Stimulated activated naive CD8-positive, alpha-beta T cell treated with anti-CD3 and anti-CD28 coated beads, Interleukin-15, Interleukin-2, amounts not matched to agents 100 ng/mL and 50 ng/mL, for 24 hours (primary cell): ENCODE data around the gene FBXW2.

Experiments
- H3K27ac Mint-ChIP-seq: one replicate; pipeline ENCODE4 v1.8.0; 2021; ENCODE audit warnings: mild to moderate bottlenecking, mixed read lengths
- H3K27me3 Mint-ChIP-seq: one replicate; pipeline ENCODE4 v1.8.0; 2021; ENCODE audit warnings: mixed read lengths
- H3K36me3 Mint-ChIP-seq: one replicate; pipeline ENCODE4 v1.8.0; 2021; ENCODE audit warnings: low read depth, mixed read lengths
- H3K4me1 Mint-ChIP-seq: one replicate; pipeline ENCODE4 v1.8.0; 2021; ENCODE audit warnings: low read depth, mixed read lengths
- H3K4me3 Mint-ChIP-seq: one replicate; pipeline ENCODE4 v1.8.0; 2021; ENCODE audit warnings: mild to moderate bottlenecking, mixed read lengths
- H3K9me3 Mint-ChIP-seq: one replicate; pipeline ENCODE4 v1.8.0; 2021; ENCODE audit warnings: mixed read lengths

Gene FBXW2

DNA sequence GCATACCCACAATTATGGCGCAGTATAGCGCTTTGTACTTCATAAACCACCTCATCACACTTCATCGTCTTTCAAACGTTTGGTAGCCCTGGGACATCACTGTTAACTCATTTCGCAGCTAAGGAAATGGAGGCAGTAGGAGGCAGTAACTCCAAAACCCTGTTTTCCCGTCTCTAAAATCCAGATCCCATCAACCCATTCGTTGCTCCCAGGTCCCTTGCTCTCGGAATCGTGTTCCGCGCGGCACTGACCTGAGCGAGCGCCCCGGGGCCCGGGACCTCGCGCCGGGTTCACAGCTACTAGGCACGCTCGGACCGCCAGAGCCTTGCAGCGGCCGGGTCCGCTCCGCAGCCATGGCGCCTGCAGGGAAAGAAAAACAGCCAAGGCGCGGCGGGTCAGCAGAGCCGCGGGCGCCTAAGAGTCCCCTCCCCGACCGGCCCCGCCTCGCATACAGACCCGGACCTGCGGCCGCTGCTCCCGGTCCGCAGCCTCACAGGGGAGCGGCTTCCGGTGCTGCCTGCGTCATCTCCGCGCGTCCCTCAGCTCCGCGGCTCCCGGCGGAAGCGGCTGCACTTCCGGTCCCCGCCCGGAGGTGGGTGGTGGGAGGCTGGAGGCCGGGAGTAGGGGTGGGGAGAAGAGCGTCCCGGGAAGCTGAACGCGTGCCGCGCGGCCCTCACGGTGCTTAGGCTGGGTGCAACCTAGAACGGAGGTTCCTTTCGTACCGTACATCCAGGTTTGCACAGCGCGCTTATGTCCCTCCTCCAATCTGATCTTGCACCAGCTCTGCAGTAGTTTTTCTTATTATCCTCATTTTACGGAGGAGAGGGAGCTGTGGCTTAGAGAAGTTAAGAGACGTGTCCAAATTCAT is at the start of gene FBXW2:
TSS of gene FBXW2 (minus strand) at position 519 of the 868 bp plus-strand sequence. CDS start 5,158 bp downstream, outside the sequence.
- Mint-ChIP-seq H3K27me3 (no peaks in the 10 kb centered on the region), H3K4me1 (peaks cover 53% of the 10 kb centered on the region), H3K9me3 (no peaks in the 10 kb centered on the region), H3K36me3 (peaks cover 41% of the 10 kb centered on the region), H3K27ac (peak within 1 kb of the TSS; percentile 90), H3K4me3 (peak within 1 kb of the TSS; percentile 93)

GRCh38 chr9:120841930-120842684 is 48.9 kb upstream of the FBXW2 start:
- Mint-ChIP-seq H3K4me1 (peaks cover 87% of the 10 kb centered on the region), H3K27ac (peak overlapping the region; percentile 95), H3K36me3 (peaks cover 49% of the 10 kb centered on the region), H3K9me3 (no peaks in the 10 kb centered on the region), H3K4me3 (peak overlapping the region; percentile 97), H3K27me3 (no peaks in the 10 kb centered on the region)

DNA sequence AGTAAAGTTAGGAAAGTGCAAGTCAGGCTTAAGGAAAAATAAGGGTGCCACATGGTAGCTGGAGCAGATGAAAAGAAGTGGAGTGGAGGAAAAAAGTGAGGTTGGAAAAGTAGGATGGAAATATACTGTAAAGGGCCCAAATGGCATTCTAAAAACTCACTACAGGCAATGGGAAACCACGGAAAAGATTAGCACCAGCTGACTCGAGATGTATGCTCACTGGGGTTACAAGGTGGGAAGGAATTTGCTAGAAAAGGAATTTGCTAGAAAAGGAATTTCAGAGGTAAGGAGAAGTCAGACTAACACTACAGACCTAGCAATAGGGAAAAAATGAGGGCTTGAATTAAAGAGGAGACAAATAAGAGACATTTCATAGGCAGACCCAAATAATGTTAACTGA is 45.9 kb upstream of the FBXW2 start:
- peak overlapping the region; percentile 86 for H3K27ac Mint-ChIP-seq
- peak overlapping the region; percentile 60 for H3K4me3 Mint-ChIP-seq
- H3K9me3 Mint-ChIP-seq, result no peaks in the 10 kb centered on the region
- no peaks in the 10 kb centered on the region for H3K27me3 Mint-ChIP-seq
- H3K36me3 Mint-ChIP-seq, result peaks cover 58% of the 10 kb centered on the region
- peaks cover 64% of the 10 kb centered on the region for H3K4me1 Mint-ChIP-seq

- peaks cover 61% of the 10 kb centered on the region for H3K36me3 Mint-ChIP-seq
- H3K27ac Mint-ChIP-seq, result peak overlapping the region; percentile 71
- H3K4me3 Mint-ChIP-seq, result no peak overlapping the region
- peaks cover 54% of the 10 kb centered on the region for H3K4me1 Mint-ChIP-seq
- H3K27me3 Mint-ChIP-seq, result no peaks in the 10 kb centered on the region
- no peaks in the 10 kb centered on the region for H3K9me3 Mint-ChIP-seq
These were observed 44.7 kb upstream of the FBXW2 start for GRCh38 chr9:120837921-120838320.

DNA sequence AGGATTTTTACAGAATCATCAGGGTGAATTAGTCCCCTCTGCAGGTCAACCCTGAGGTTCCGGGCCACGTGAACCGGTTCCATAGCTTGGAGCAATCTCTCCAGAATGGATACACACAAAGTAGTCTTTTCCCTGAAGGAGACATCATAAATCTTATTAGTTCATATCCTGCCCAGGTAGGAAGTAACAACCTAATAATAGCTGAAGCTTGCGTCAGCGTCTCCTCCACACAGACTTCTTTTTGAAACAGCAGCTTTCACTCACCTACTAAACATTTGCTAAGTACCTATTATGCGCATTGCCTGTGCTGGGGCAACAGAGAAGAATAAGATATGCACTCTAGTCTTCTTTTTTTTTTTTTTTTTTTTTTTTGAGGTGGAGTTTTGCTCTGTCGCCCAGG is 40.1 kb upstream of the FBXW2 start:
- H3K9me3 Mint-ChIP-seq, result no peaks in the 10 kb centered on the region
- peaks cover 22% of the 10 kb centered on the region for H3K4me1 Mint-ChIP-seq
- peaks cover 71% of the 10 kb centered on the region for H3K36me3 Mint-ChIP-seq
- H3K27ac Mint-ChIP-seq, result no peak overlapping the region
- no peak overlapping the region for H3K4me3 Mint-ChIP-seq
- H3K27me3 Mint-ChIP-seq, result no peaks in the 10 kb centered on the region

- Mint-ChIP-seq H3K27me3 (no peaks in the 10 kb centered on the region), H3K27ac (peak overlapping the region; percentile 7), H3K4me1 (peaks cover 17% of the 10 kb centered on the region), H3K4me3 (no peak overlapping the region), H3K36me3 (peaks cover 65% of the 10 kb centered on the region), H3K9me3 (no peaks in the 10 kb centered on the region)
These were observed 39.6 kb upstream of the FBXW2 start for GRCh38 chr9:120832807-120833206.

DNA sequence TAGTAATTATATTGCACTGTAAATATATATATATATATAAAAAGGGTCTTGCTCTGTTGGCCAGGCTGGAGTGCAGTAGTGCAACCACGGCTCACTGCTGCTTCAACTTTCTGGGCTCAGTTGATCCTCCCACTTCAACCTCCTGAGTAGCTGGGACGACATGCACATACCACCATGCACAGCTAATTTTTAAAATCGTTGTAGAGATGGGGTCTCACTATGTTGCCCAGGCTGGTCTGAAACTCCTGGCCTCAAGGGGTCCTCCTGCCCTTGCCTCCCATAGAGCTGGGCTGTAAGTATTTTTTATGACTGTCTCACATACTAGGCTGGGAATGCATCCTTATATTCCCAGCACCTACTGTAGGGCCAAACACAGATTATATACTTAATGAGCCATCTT is 37.6 kb upstream of the FBXW2 start:
- no peak overlapping the region for H3K27ac Mint-ChIP-seq
- no peaks in the 10 kb centered on the region for H3K27me3 Mint-ChIP-seq
- peaks cover 5% of the 10 kb centered on the region for H3K4me1 Mint-ChIP-seq
- peaks cover 69% of the 10 kb centered on the region for H3K36me3 Mint-ChIP-seq
- no peak overlapping the region for H3K4me3 Mint-ChIP-seq
- H3K9me3 Mint-ChIP-seq, result no peaks in the 10 kb centered on the region

DNA sequence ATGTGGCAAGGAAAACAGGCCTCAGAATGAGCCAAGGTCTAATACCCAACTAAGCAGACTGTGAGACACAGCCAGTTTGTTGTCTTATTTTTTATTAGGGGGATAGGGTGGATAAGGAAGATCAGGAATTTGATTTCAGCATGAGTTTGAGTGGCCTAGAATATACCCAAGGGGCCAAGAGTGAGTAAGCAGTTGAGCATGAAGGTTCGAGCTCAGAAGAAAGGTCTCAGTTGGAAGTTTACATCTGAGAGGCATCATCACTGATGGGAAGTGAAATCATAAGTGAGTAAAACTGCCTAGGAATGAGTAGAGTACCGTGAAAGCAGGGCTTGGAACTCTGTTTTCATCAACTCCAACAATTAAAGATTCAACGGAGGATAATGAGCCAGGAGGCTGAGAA is 36.9 kb upstream of the FBXW2 start:
- no peak overlapping the region for H3K4me3 Mint-ChIP-seq
- no peaks in the 10 kb centered on the region for H3K27me3 Mint-ChIP-seq
- H3K27ac Mint-ChIP-seq, result peak overlapping the region; percentile 1
- H3K4me1 Mint-ChIP-seq, result peaks cover 4% of the 10 kb centered on the region
- H3K36me3 Mint-ChIP-seq, result peaks cover 71% of the 10 kb centered on the region
- no peaks in the 10 kb centered on the region for H3K9me3 Mint-ChIP-seq

GRCh38 chr9:120829650-120830049 is 36.4 kb upstream of the FBXW2 start:
- Mint-ChIP-seq H3K4me1 (peaks cover 4% of the 10 kb centered on the region), H3K27me3 (no peaks in the 10 kb centered on the region), H3K9me3 (no peaks in the 10 kb centered on the region), H3K36me3 (peaks cover 71% of the 10 kb centered on the region), H3K4me3 (no peak overlapping the region), H3K27ac (peak overlapping the region; percentile 1)

GRCh38 chr9:120820095-120820494 is 26.9 kb upstream of the FBXW2 start:
- H3K4me1 Mint-ChIP-seq, result no peaks in the 10 kb centered on the region
- H3K27ac Mint-ChIP-seq, result no peak overlapping the region
- H3K27me3 Mint-ChIP-seq, result no peaks in the 10 kb centered on the region
- no peaks in the 10 kb centered on the region for H3K9me3 Mint-ChIP-seq
- H3K4me3 Mint-ChIP-seq, result no peak overlapping the region
- peaks cover 85% of the 10 kb centered on the region for H3K36me3 Mint-ChIP-seq

DNA sequence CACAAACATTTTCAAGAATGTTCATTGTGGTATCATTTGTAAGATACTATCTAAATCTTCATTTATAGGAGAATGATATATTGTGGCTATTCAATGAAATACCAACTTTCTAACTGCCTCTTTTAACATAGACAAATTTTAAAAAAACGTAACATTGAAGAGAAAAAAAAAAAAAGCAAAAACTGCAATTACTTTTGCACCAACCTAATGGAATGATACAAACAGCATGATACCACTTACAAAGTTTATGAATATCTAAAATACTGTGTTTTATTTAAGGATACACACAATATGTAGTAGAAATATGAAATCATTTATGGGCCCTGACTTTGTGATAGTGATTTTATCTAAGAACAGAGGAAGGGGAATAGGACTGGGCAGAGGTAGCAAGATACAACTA is 25.4 kb upstream of the FBXW2 start:
- H3K4me3 Mint-ChIP-seq, result no peak overlapping the region
- no peaks in the 10 kb centered on the region for H3K9me3 Mint-ChIP-seq
- H3K36me3 Mint-ChIP-seq, result peaks cover 76% of the 10 kb centered on the region
- H3K27me3 Mint-ChIP-seq, result no peaks in the 10 kb centered on the region
- peaks cover 4% of the 10 kb centered on the region for H3K4me1 Mint-ChIP-seq
- no peak overlapping the region for H3K27ac Mint-ChIP-seq

- peaks cover 57% of the 10 kb centered on the region for H3K36me3 Mint-ChIP-seq
- H3K4me3 Mint-ChIP-seq, result no peak overlapping the region
These were observed 21.9 kb upstream of the FBXW2 start for GRCh38 chr9:120815075-120815474.

DNA sequence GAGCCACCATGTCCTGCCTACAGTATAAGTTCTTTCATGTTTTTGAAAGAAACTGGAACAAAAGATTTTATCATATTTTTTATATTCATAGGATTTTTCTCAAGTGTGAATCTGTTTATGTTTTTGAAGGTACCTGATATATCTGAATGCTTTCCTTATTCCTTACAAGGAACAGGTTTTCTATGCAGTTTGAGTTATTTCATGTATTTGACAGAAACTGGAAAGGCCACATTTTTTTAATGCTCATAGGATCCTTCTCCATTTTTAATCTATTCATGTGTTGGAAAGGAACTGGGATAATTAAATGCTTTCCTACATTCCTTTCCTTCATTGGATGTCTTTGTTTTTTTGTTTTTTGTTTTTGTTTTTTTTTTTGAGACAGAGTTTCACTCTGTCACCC is 15.7 kb upstream of the FBXW2 start:
- peaks cover 53% of the 10 kb centered on the region for H3K36me3 Mint-ChIP-seq
- no peaks in the 10 kb centered on the region for H3K27me3 Mint-ChIP-seq
- no peak overlapping the region for H3K4me3 Mint-ChIP-seq
- H3K9me3 Mint-ChIP-seq, result peaks cover 33% of the 10 kb centered on the region
- H3K4me1 Mint-ChIP-seq, result peaks cover 11% of the 10 kb centered on the region
- H3K27ac Mint-ChIP-seq, result no peak overlapping the region

More at GRCh38 chr9:120815075-120815474, 21.9 kb upstream of the FBXW2 start:
- no peak overlapping the region for H3K27ac Mint-ChIP-seq
- peaks cover 11% of the 10 kb centered on the region for H3K4me1 Mint-ChIP-seq
- H3K9me3 Mint-ChIP-seq, result peaks cover 8% of the 10 kb centered on the region
- no peaks in the 10 kb centered on the region for H3K27me3 Mint-ChIP-seq

- peaks cover 33% of the 10 kb centered on the region for H3K9me3 Mint-ChIP-seq
These were observed 14.6 kb upstream of the FBXW2 start for GRCh38 chr9:120807607-120808379.

More at GRCh38 chr9:120807607-120808379, 14.6 kb upstream of the FBXW2 start:
- no peak overlapping the region for H3K4me3 Mint-ChIP-seq
- H3K36me3 Mint-ChIP-seq, result peaks cover 53% of the 10 kb centered on the region
- no peak overlapping the region for H3K27ac Mint-ChIP-seq
- H3K27me3 Mint-ChIP-seq, result no peaks in the 10 kb centered on the region
- H3K4me1 Mint-ChIP-seq, result no peaks in the 10 kb centered on the region
